Adrenal gland (tissue), 12 donors: Measurements from ENCODE around the gene INPP4A. TPM values are rescaled to one million over a fixed set of nuclear protein-coding genes. Genes with fewer than 3 reads are reported as not detected.

Source experiments
- DNase-seq, 7 donors: peaks; one replicate each; pipeline ENCODE4 v3.0.0-alpha.2; 2019 to 2020
- H3K27ac ChIP-seq, 5 donors: fragments of 200-600 bp; sonication (generic) in 4 of 5; 1 replicate in 3 of 5; 2 replicates in 2 of 5; pipeline versions ENCODE4 v1.5.1 to v1.8.0; 2016 to 2020; ENCODE audit warnings: mild to moderate bottlenecking in 1 of 5
- H3K27me3 ChIP-seq: fragments of 200-600 bp; 2 replicates; pipeline ENCODE4 v1.8.0; 2021
- H3K36me3 ChIP-seq, 2 donors: fragments of 200-600 bp; replicated peaks in 1 of 2; 1 replicate in 1 of 2; 2 replicates in 1 of 2; pipeline versions ENCODE4 v1.5.1 to v1.8.0; 2018 to 2022
- H3K4me1 ChIP-seq, 2 donors: fragments of 200-600 bp; replicated peaks in 1 of 2; 1 replicate in 1 of 2; 2 replicates in 1 of 2; pipeline versions ENCODE4 v1.5.1 to v1.8.0; 2018 to 2021
- H3K4me3 ChIP-seq, 4 donors: fragments of 200-600 bp; sonication (generic) in 3 of 4; one replicate each; pipeline ENCODE4 v1.5.1; 2016 to 2018
- H3K9me3 ChIP-seq, 3 donors: fragments of 200-600 bp; sonication (generic) in 1 of 3; replicated peaks in 1 of 3; 1 replicate in 2 of 3; 2 replicates in 1 of 3; pipeline versions ENCODE4 v1.5.1 to v1.8.0; 2016 to 2021
- CTCF ChIP-seq, 6 experiments: fragments of 450-650 bp in 4 of 6; fragments of 200-600 bp in 2 of 6; sonication (generic) in 1 of 6; IDR thresholded peaks; 1 replicate in 5 of 6; 2 replicates in 1 of 6; pipeline versions ENCODE4 v1.5.1 to v1.8.0; 2016 to 2021; ENCODE audit warnings: antibody characterized with exemption in 6 of 6, mild to moderate bottlenecking in 2 of 6, moderate library complexity in 1 of 6
- POLR2A ChIP-seq, 2 donors: fragments of 450-650 bp; IDR thresholded peaks; one replicate each; pipeline ENCODE4 v1.6.1; 2017; ENCODE audit warnings: antibody characterized with exemption in 2 of 2, mild to moderate bottlenecking in 2 of 2, moderate library complexity in 1 of 2
- WGBS, 4 donors: extraction: QIAGEN DNeasy Blood & Tissue Kit in 2 of 4; methylation state at CpG; one replicate each; pipeline versions ENCODE4 v1.1.5 to v1.1.7; 2013 to 2017; 5-methylcytosine and 5-hydroxymethylcytosine counted together
- intact Hi-C, 2 donors: fragments of 100-400 bp; cut with DNase I; formaldehyde crosslinking; loops; one replicate each; pipeline versions ENCODE4 v1.14.1 to v1.15.0; 2022 to 2023
- polyA plus RNA-seq, 3 donors: library from polyadenylated mRNA; stranded (reverse); fragments of 200-250 nt in 2 of 3; fragments of 350-450 nt in 1 of 3; fragmentation: Illumina TruSeq in 1 of 3; extraction: RNeasy Lipid Tissue Mini Kit (QIAGEN cat#74804) in 1 of 3; gene quantifications; one replicate each; pipeline ENCODE4 v1.2.3, GENCODE V29; 2013 to 2014
- total RNA-seq, 9 donors: library from RNA; depleted of rRNA in 4 of 9; stranded (reverse); fragments of >200 nt in 4 of 9; fragments of 120-200 nt in 1 of 9; fragmentation: NEBNext Ultra II Directional in 1 of 9; extraction: Animal tissue kit (Norgen Biotek cat#: 25700) in 1 of 9; gene quantifications; one replicate each; pipeline versions ENCODE4 v1.1.0 to v1.2.4, GENCODE V29; 2013 to 2023
- donor health status: healthy with polysubstance abuse.
- donor health status: Bipolar disorder and iron deficiency.
- donor health status: DM: yes; HTN: yes; CAD: no.
- donor health status: DM: no; HTN: no; CAD: no.
- donor health status: DM: no; HTN: no; CAD: no.
- donor health status: DM: yes; HTN: yes; CAD: no.

The INPP4A gene
- total and polyA plus RNA-seq, 12 donors = 8.8 to 40.5 (median 27.3) TPM

GRCh38 chr2:98530114-98530513 is 85.5 kb downstream of the INPP4A start:
- WGBS, 4 donors = 83 to 96% (median 90%) methylated on average over 1 of the region's 1 CpG
- no peaks in the 10 kb centered on the region for H3K36me3 ChIP-seq
- H3K4me3 ChIP-seq = no peak overlapping the region
- TF ChIP-seq CTCF (IDR thresholded peaks at IDR 0.05) (no peak), POLR2A (IDR thresholded peaks at IDR 0.05) (no peak)
- H3K9me3 ChIP-seq = peaks cover 0 to 5% (median 0%) of the 10 kb centered on the region in 3 donors
- no peak overlapping the region for H3K27ac ChIP-seq
- intact Hi-C loops = no loop called here
- DNase-seq = no peak
- H3K27me3 ChIP-seq = no peaks in the 10 kb centered on the region
- no peaks in the 10 kb centered on the region for H3K4me1 ChIP-seq

DNA sequence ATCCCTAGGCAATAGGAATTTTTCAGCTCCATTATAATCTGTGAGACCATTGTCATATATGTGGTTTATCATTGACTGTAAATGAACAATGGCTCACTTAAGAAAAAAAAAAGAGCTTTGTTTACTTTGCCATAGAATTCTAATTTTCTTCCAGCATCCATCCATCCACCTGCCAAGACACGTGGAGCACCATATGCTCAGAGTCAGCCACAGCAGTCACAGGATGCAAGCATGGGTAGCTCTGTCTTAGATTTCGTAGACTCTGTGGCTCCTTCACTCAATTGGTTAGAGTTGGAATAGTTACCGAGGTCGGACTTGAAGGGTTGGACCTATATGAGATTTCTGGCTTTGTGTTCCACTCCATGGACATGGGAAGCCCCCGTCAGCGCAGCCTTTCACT is 88.1 kb downstream of the INPP4A start:
- no peaks in the 10 kb centered on the region for H3K9me3 ChIP-seq
- no peaks in the 10 kb centered on the region for H3K4me1 ChIP-seq
- peaks cover 0 to 8% of the 10 kb centered on the region in 2 donors for H3K36me3 ChIP-seq
- H3K4me3 ChIP-seq = no peak overlapping the region
- peak in 1 of 7 donors; percentile 39 for DNase-seq
- no peak overlapping the region for H3K27ac ChIP-seq
- TF ChIP-seq POLR2A (IDR thresholded peaks at IDR 0.05) (no peak), CTCF (IDR thresholded peaks at IDR 0.05) (no peak)
- intact Hi-C loops = no loop called here
- no peaks in the 10 kb centered on the region for H3K27me3 ChIP-seq
- WGBS, 4 donors = 88 to 95% (median 91%) methylated on average over 6 of the region's 6 CpGs

GRCh38 chr2:98533547-98533946 is 88.9 kb downstream of the INPP4A start:
- intact Hi-C loops = no loop called here
- Histone ChIP-seq H3K9me3 (no peaks in the 10 kb centered on the region), H3K27me3 (no peaks in the 10 kb centered on the region), H3K4me1 (no peaks in the 10 kb centered on the region), H3K4me3 (no peak overlapping the region), H3K36me3 (peaks cover 0 to 14% of the 10 kb centered on the region in 2 donors), H3K27ac (no peak overlapping the region)
- TF ChIP-seq POLR2A (IDR thresholded peaks at IDR 0.05) (no peak), CTCF (IDR thresholded peaks at IDR 0.05) (no peak)
- DNase-seq = no peak
- 92 to 100% (median 100%) methylated on average over 1 of the region's 1 CpG for WGBS, 4 donors

DNA sequence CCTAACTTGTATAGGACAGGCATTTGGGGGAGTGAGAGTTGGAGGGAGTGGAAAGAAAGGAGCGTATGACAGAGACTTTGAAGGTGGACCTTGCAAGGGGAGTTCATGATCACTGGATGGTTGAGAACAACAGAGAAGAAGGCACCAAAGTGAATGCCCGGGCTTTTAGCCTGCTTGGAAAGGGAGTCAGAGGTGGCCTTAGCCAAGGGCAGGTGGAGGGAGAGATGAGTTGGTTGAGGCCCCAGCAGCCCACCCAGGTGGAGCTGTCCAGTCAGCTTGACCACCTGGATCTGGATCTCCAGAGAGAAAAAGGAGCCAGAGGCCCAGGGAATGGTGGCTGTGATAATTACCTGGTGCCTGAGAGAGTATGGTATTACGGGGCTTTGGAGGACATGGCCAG is 90.1 kb downstream of the INPP4A start:
- H3K36me3 ChIP-seq = peaks cover 0 to 26% of the 10 kb centered on the region in 2 donors
- no peak overlapping the region for H3K27ac ChIP-seq
- H3K4me1 ChIP-seq = no peaks in the 10 kb centered on the region
- H3K9me3 ChIP-seq = no peaks in the 10 kb centered on the region
- no peak for DNase-seq
- H3K27me3 ChIP-seq = no peaks in the 10 kb centered on the region
- TF ChIP-seq CTCF (IDR thresholded peaks at IDR 0.05) (no peak), POLR2A (IDR thresholded peaks at IDR 0.05) (no peak)
- intact Hi-C loops = no loop called here
- H3K4me3 ChIP-seq = no peak overlapping the region
- 90 to 100% (median 97%) methylated on average over 3 of the region's 3 CpGs for WGBS, 4 donors
